Hepatocyte (in vitro differentiated cells): ENCODE measurements around the gene ADGRL3. TPM values are rescaled to one million over a fixed set of nuclear protein-coding genes. Genes with fewer than 3 reads are reported as not detected.

ENCODE experiments used
- DNase-seq: peaks from one replicate; pipeline ENCODE4 v3.0.0-alpha.2; 2016; ENCODE audit warnings: low spot score
- H2AFZ ChIP-seq: fragments of 200-600 bp; sonication (generic); 2 replicates; pipeline ENCODE4 v1.6.0; 2016; ENCODE audit warnings: antibody characterized with exemption, mild to moderate bottlenecking
- H3K27ac ChIP-seq: fragments of 200-600 bp; sonication (generic); 2 replicates; pipeline ENCODE4 v1.5.1; 2016; ENCODE audit warnings: mild to moderate bottlenecking
- H3K27me3 ChIP-seq: fragments of 200-600 bp; sonication (generic); 2 replicates; pipeline ENCODE4 v1.6.1; 2016
- H3K36me3 ChIP-seq: fragments of 200-600 bp; sonication (generic); replicated peaks from 2 replicates; pipeline ENCODE4 v1.5.1; 2016; ENCODE audit warnings: low read depth; ENCODE audit not compliant: insufficient read depth
- H3K4me1 ChIP-seq: fragments of 200-600 bp; sonication (generic); 2 replicates; pipeline ENCODE4 v1.5.1; 2016; ENCODE audit warnings: mild to moderate bottlenecking, moderate library complexity; ENCODE audit not compliant: insufficient read depth
- H3K4me2 ChIP-seq: fragments of 200-600 bp; sonication (generic); 2 replicates; pipeline ENCODE4 v1.6.0; 2016
- H3K4me3 ChIP-seq: fragments of 200-600 bp; sonication (generic); 2 replicates; pipeline ENCODE4 v1.5.1; 2016; ENCODE audit warnings: mild to moderate bottlenecking
- H3K79me2 ChIP-seq: fragments of 200-600 bp; sonication (generic); 2 replicates; pipeline ENCODE4 v1.6.0; 2017; ENCODE audit warnings: mild to moderate bottlenecking
- H3K9me2 ChIP-seq: fragments of 200-600 bp; sonication (generic); replicated peaks from 2 replicates; pipeline ENCODE4 v1.6.0; 2017; ENCODE audit warnings: mild to moderate bottlenecking; ENCODE audit not compliant: insufficient read depth
- H3K9me3 ChIP-seq: fragments of 200-600 bp; sonication (generic); 2 replicates; pipeline ENCODE4 v1.5.1; 2016; ENCODE audit warnings: low read depth, mild to moderate bottlenecking
- H4K20me1 ChIP-seq: fragments of 200-600 bp; sonication (generic); 2 replicates; pipeline ENCODE4 v1.6.0; 2016; ENCODE audit warnings: mild to moderate bottlenecking; ENCODE audit not compliant: insufficient read depth, poor library complexity, severe bottlenecking
- CTCF ChIP-seq: fragments of 200-600 bp; sonication (generic); IDR thresholded peaks from 2 replicates; pipeline ENCODE4 v1.5.1; 2016; ENCODE audit warnings: antibody characterized with exemption, mild to moderate bottlenecking; ENCODE audit not compliant: poor library complexity
- EZH2 ChIP-seq: fragments of 200-600 bp; sonication (generic); IDR thresholded peaks from 2 replicates; pipeline ENCODE4 v1.6.1; 2016; ENCODE audit warnings: antibody characterized with exemption, mild to moderate bottlenecking, borderline replicate concordance
- EZH2phosphoT487 ChIP-seq: fragments of 200-600 bp; sonication (generic); IDR thresholded peaks from one replicate; pipeline ENCODE4 v1.6.1; 2018; ENCODE audit warnings: antibody characterized with exemption, mild to moderate bottlenecking, low read depth, moderate library complexity; ENCODE audit not compliant: unreplicated experiment, severe bottlenecking
- WGBS: methylation state at CpG from one replicate; pipeline ENCODE4 v1.1.6; 2016; ENCODE audit warnings: low lambda C conversion rate; ENCODE audit errors: missing lambda C conversion rate; 5-methylcytosine and 5-hydroxymethylcytosine counted together
- polyA plus RNA-seq: library from polyadenylated mRNA; unstranded; fragments of >200 nt; fragmentation: Nextera tagmentation; extraction: Ambion mirVana; gene quantifications from 2 replicates; pipeline ENCODE4 v1.2.1, GENCODE V29; 2016
- total RNA-seq: library from RNA; depleted of rRNA; stranded (reverse); fragments of >200 nt; gene quantifications from 2 replicates; pipeline ENCODE4 v1.2.3, GENCODE V29; 2014

The ADGRL3 gene
- total and polyA plus RNA-seq, 2 experiments from 2014 or later: 4.4 to 21.2 TPM

GRCh38 chr4:61212788-61213187, 12.7 kb downstream of the ADGRL3 start:
- H2AFZ ChIP-seq: no peak overlapping the region
- no peaks in the 10 kb centered on the region for H3K9me3 ChIP-seq
- no peak overlapping the region for H3K4me3 ChIP-seq
- TF ChIP-seq EZH2phosphoT487 (no peak), CTCF (no peak), EZH2 (no peak)
- no peaks in the 10 kb centered on the region for H3K27me3 ChIP-seq
- 87% methylated on average over 2 of the region's 2 CpGs for WGBS
- no peaks in the 10 kb centered on the region for H3K36me3 ChIP-seq
- H3K9me2 ChIP-seq: no peaks in the 10 kb centered on the region
- no peak overlapping the region for H3K27ac ChIP-seq
- no peak overlapping the region for H3K4me2 ChIP-seq
- no peaks in the 10 kb centered on the region for H3K4me1 ChIP-seq
- peaks cover 21% of the 10 kb centered on the region for H3K79me2 ChIP-seq
- peaks cover 4% of the 10 kb centered on the region for H4K20me1 ChIP-seq
- DNase-seq: no peak

- H3K36me3 ChIP-seq: no peaks in the 10 kb centered on the region
- no peaks in the 10 kb centered on the region for H3K27me3 ChIP-seq
- H3K4me2 ChIP-seq: no peak overlapping the region
- no peaks in the 10 kb centered on the region for H3K4me1 ChIP-seq
- peaks cover 8% of the 10 kb centered on the region for H3K79me2 ChIP-seq
- no peak overlapping the region for H3K4me3 ChIP-seq
- no peak overlapping the region for H2AFZ ChIP-seq
- DNase-seq: no peak
- H3K27ac ChIP-seq: no peak overlapping the region
- TF ChIP-seq CTCF (no peak), EZH2phosphoT487 (no peak), EZH2 (no peak)
- no peaks in the 10 kb centered on the region for H3K9me2 ChIP-seq
- 84% methylated on average over 5 of the region's 5 CpGs for WGBS
- H4K20me1 ChIP-seq: peaks cover 4% of the 10 kb centered on the region
- no peaks in the 10 kb centered on the region for H3K9me3 ChIP-seq
Observed at GRCh38 chr4:61214680-61215079, 14.6 kb downstream of the ADGRL3 start.

GRCh38 chr4:61217222-61217621, 17.1 kb downstream of the ADGRL3 start:
- Histone ChIP-seq H3K36me3 (no peaks in the 10 kb centered on the region), H3K4me3 (no peak overlapping the region), H3K79me2 (peaks cover 4% of the 10 kb centered on the region), H3K9me3 (no peaks in the 10 kb centered on the region), H3K9me2 (no peaks in the 10 kb centered on the region), H4K20me1 (no peaks in the 10 kb centered on the region), H2AFZ (no peak overlapping the region), H3K4me2 (no peak overlapping the region), H3K27me3 (no peaks in the 10 kb centered on the region), H3K4me1 (no peaks in the 10 kb centered on the region), H3K27ac (no peak overlapping the region)
- DNase-seq: no peak
- TF ChIP-seq EZH2phosphoT487: no peak
- no peak for TF ChIP-seq CTCF
- 85% methylated on average over 1 of the region's 1 CpG for WGBS

- Histone ChIP-seq H3K79me2 (no peaks in the 10 kb centered on the region), H3K4me2 (no peak overlapping the region), H3K4me1 (no peaks in the 10 kb centered on the region), H3K9me3 (no peaks in the 10 kb centered on the region), H3K27me3 (no peaks in the 10 kb centered on the region), H3K36me3 (no peaks in the 10 kb centered on the region), H3K9me2 (no peaks in the 10 kb centered on the region), H4K20me1 (no peaks in the 10 kb centered on the region), H3K27ac (no peak overlapping the region), H3K4me3 (no peak overlapping the region), H2AFZ (no peak overlapping the region)
- WGBS: 77% methylated on average over 2 of the region's 2 CpGs
- no peak for DNase-seq
- TF ChIP-seq EZH2: no peak
Observed at GRCh38 chr4:61220556-61220955, 20.4 kb downstream of the ADGRL3 start.
